C4-2B (cell line): ENCODE data around the gene SHB.

Experiments
- CTCF ChIP-seq: fragments of 450-650 bp; conservative IDR thresholded peaks from 2 replicates; pipeline ENCODE4 v1.5.1; 2017; ENCODE audit warnings: mild to moderate bottlenecking
- ZFX ChIP-seq: fragments of 450-650 bp; IDR thresholded peaks from 2 replicates; pipeline ENCODE4 v1.6.1; 2017

GRCh38 chr9:38001430-38001829 lies 67.6 kb downstream of the SHB start:
- TF ChIP-seq CTCF (no peak), ZFX (no peak)
